SH-SY5Y (cell line): Measurements from ENCODE around the gene STARD10.

Experiments
- GATA2 ChIP-seq: IDR thresholded peaks from 2 replicates; pipeline ENCODE4 v1.6.1; 2011; ENCODE audit warnings: mild to moderate bottlenecking, low read depth, low read length
- GATA3 ChIP-seq: IDR thresholded peaks from 2 replicates; pipeline ENCODE4 v1.6.1; 2011; ENCODE audit warnings: low read depth, mild to moderate bottlenecking, low read length, moderate library complexity

Gene STARD10

GRCh38 chr11:72793076-72793424 lies 797 bp downstream of the STARD10 start:
- TF ChIP-seq GATA2 = no peak
- TF ChIP-seq GATA3 = no peak

- no peak for TF ChIP-seq GATA2
- TF ChIP-seq GATA3 = no peak
Measured at GRCh38 chr11:72792437-72793021, 1.3 kb downstream of the STARD10 start.

GRCh38 chr11:72789493-72790131 lies 4.2 kb downstream of the STARD10 start:
- TF ChIP-seq GATA3 (no peak), GATA2 (no peak)

DNA sequence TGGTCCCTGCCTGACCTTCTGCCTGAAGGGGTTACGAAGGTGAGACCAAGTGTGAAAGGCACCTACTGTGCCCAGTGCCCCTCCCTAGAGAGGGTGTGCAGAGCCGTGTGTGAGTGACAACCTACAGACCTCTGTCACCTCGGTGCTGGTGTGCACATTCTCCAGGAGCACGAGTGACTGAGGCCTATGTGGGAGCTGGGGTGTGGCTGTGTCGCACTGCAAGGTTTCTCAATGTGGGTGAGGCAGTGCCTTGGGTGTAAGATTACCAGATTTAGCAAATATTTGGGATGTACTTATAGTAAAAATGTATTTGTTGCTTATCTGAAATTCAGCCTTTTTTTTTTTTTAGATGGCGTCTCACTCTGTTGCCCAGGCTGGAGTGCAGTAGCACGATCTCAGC lies 5.6 kb downstream of the STARD10 start:
- TF ChIP-seq GATA3 = no peak
- TF ChIP-seq GATA2 = no peak

DNA sequence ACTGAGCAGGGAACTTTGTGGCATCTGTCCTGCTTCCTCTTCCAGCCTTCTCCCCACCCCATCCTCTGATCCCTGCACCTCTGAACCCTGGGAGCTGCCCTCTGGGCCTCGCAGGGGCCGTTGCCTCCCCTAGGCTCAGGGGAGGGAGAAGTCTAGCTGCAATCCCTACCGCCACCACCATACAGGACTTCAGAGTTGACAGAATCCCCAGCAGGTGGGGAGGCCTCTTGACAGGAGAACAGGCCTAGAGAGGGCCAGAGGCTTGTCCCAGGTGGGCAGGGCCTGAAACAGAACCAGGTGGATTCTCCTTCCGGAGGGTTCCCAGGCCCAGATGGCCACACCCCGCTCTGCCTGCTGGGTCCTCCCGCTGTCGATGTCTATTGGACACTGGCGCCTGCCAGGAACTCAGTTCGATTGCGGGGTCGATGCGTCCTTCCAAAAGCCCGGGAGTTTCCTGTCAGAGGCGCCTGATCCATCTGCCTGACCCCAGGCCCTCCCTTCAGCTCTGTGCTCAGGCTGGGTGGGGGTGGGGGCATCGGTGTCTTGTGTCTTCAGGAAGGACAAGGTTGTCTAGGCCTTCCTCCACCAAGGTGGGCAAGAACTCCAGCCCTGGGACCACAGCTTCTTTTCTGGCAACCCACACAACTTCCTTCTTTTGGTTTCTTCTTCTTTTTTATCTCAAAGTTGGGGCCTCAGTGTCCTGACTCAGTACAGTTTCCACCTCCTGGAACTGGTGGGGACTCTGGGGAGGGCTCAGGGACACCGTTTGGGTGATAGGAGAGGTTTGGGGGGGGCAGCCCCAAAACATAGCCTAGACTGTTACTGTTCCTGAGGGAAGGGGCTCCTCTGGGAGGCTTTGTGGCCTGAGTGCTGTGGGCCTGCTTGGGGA lies 6.4 kb downstream of the STARD10 start:
- TF ChIP-seq GATA2 (no peak), GATA3 (no peak)

DNA sequence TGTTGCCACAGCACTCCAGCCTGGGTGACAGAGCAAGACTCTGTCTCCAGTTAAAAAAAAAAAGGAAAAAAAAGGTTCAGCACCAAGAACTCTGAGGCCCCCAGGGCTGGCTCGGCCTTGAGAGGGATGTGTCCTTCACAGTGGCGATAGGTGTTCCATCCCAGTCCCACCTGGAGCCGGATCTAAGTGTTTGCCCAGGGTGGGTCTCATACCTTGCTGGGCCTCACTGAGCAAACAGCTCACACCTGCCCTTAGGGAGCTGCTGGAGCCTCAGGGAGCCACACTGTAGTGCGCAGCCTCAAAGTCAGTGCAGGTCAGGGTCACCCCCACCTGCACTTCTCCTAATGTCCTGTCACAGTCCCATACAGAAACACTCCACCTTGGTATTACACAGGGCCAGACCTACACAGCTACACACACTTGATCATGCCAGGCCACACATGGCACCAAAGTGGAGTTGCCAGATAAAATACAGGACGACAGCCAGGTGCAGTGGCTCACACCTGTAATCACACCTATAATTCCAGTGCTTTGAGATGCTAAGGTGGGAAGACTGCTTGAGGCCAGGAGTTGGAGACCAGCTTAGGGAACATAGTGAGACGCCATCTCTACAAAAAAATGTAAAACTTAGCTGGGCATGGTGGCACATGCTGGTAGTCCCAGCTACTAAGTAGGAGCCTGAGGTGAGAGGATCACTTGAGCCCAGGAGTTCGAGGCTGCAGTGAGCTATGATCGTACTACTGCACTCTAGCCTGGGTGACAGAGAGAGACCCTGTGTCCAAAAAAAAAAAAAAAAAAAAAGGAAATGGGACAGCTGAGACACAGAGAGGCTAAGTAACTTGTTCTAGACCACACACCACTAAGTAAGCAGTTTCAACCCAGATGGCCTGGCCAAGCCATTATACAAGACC lies 7.3 kb downstream of the STARD10 start:
- no peak for TF ChIP-seq GATA3
- TF ChIP-seq GATA2 = no peak

GRCh38 chr11:72784662-72785061 lies 9.2 kb downstream of the STARD10 start:
- TF ChIP-seq GATA2 = no peak
- TF ChIP-seq GATA3 = no peak

- no peak for TF ChIP-seq GATA2
- TF ChIP-seq GATA3 = no peak
Measured at GRCh38 chr11:72783144-72783905, 10.5 kb downstream of the STARD10 start.

- TF ChIP-seq GATA2 (no peak), GATA3 (no peak)
Measured at GRCh38 chr11:72782081-72782920, 11.5 kb downstream of the STARD10 start.

GRCh38 chr11:72781313-72782080 lies 12.3 kb downstream of the STARD10 start:
- TF ChIP-seq GATA2 (no peak), GATA3 (no peak)

DNA sequence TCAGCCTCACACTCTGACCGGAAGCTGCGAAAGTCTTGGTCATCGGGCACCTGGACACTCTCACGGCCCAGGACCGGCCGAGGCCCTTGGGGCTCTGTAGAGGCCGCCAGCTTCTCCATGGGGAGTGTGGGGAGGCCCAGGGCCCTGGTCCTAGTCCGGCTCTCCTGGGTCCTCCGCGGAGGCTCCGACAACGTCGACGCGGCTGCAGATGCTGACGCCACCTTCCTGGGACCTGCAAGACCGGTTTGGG lies 12.9 kb downstream of the STARD10 start:
- TF ChIP-seq GATA2 = no peak
- TF ChIP-seq GATA3 = no peak

DNA sequence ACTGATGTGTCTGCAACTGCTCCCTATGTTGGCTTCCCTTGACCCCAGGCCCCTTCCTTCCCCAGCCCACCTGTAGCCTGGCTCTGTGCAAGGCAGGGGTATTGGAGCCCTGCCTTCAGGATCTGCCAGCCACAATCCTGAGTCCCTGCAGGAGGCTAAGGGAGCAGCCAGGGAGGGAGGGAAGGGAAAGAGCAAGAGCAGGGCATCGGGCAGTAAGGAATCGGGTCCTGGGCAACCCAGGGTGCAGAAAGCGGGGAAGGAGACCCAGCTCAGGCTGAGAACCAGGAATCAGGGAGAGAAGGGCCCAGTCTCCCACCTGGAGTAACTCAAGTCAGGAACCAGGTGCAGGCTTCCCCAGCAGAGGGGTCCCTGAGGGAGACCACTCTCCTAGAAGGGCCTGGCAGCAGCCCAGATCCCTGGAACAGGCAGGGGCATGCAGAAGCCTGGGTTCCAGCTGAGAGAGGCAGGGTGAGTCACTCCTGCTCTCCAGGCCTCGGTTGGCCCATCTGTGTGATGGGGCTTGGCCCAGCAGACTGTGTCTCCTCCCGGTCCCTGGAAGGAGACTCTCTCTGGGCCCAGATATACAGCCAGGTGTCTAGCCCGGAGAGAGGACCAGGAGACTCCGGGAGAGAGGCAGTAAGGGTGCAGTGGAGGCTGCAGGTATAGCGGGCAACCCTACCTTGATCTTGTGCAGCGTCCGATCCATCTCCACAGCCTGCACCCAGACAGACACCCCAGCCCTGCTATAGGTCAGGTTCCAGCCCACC lies 13.4 kb downstream of the STARD10 start:
- TF ChIP-seq GATA3 (no peak), GATA2 (no peak)
